ENCODE data around the gene DOCK9.

Gene DOCK9

DNA sequence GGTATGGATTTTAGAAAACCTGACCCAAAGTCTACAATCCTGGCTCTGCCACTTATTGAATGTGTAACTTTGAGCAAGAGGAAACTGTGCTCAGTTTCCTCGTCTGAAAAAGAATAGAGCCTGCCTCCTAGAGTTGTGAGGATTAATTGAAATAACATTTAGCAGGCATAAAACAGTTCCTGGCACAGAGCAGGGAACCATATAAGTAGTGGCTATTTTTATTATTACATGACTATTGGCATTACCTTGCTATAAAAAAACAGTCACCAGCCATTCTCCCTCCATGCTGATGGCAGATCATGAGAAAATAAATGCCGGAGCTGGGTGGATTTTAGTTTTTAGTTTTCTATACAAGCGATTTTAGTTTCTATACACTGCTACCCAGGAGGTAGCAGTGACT is 5.8 kb downstream of the DOCK9 start:
- no peak overlapping the region for H3K4me3 ChIP-seq (ENCODE audit: low read depth, low read length)
- DNase-seq (ENCODE audit: low read depth): no peak
- TF ChIP-seq, protein P1, sequence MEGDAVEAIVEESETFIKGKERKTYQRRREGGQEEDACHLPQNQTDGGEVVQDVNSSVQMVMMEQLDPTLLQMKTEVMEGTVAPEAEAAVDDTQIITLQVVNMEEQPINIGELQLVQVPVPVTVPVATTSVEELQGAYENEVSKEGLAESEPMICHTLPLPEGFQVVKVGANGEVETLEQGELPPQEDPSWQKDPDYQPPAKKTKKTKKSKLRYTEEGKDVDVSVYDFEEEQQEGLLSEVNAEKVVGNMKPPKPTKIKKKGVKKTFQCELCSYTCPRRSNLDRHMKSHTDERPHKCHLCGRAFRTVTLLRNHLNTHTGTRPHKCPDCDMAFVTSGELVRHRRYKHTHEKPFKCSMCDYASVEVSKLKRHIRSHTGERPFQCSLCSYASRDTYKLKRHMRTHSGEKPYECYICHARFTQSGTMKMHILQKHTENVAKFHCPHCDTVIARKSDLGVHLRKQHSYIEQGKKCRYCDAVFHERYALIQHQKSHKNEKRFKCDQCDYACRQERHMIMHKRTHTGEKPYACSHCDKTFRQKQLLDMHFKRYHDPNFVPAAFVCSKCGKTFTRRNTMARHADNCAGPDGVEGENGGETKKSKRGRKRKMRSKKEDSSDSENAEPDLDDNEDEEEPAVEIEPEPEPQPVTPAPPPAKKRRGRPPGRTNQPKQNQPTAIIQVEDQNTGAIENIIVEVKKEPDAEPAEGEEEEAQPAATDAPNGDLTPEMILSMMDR (conservative IDR thresholded peaks at IDR 0.05; ENCODE audit: low read depth, low read length): no peak

DNA sequence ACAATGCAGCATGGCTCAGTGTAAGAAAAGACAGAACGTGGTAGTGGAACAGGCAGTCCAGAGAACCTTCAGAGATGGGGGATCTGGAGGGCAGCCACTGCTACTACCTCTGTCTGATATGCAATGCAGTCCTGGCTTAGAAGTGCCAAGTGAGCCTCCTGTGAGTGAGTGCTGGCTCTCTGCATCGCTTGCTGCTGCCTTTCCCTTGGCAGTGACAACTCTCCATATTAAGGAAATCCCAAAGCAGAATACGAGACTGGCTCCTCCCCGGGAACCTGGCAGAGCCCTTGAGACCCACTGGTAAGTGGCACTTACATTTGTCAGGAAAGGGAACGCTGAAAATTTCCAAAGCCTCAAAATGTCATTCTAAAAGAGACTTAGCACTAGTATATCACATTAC is 7.5 kb downstream of the DOCK9 start:
- DNase-seq (ENCODE audit: low read depth): no peak
- TF ChIP-seq, protein P1 (conservative IDR thresholded peaks at IDR 0.05; ENCODE audit: low read depth, low read length): no peak

DNA sequence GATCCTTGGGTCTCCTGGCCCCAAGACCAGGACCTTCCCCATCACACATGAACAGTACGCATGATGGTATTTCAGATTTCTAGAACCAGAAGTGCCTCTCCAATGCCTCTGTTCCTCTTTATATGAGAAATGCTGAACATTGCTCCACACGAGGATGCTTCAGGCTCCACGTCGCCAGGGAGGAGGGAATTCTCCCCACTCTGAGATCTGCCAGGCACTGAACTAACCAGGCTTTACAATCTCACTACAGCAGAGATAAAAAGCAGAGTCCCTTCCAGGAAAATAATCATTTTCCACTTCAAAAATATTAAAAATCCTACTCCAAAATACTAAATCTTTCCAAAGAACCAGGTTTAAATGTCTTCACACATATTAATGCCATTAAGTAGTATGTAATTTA is 10.4 kb downstream of the DOCK9 start:
- TF ChIP-seq, protein P1 (conservative IDR thresholded peaks at IDR 0.05; ENCODE audit: low read depth, low read length): no peak
- DNase-seq (ENCODE audit: low read depth): no peak
- no peak overlapping the region for H3K4me3 ChIP-seq (ENCODE audit: low read depth, low read length)

More for the DNA sequence above, 7.5 kb downstream of the DOCK9 start:
- no peak overlapping the region for H3K4me3 ChIP-seq (ENCODE audit: low read depth, low read length)

DNA sequence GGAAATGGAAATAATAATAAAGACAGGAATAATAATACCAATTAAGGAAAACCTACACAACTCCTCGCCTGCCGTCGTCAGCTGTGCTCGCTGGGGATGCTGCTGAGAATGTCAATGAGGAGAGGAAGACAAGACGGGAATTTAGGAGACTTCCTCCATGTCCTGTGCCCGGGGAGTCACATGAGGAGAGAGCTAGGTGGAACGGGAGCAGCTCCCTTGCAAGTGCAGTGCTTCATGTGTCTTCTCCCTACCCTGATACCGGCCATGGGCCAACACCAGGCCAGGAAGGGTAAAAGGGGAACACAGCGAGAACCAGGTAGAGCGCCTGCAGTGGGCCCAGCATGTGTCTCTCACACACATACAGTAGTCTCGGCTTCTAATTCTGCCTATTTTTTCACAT is 11.8 kb downstream of the DOCK9 start:
- H3K4me3 ChIP-seq (ENCODE audit: low read depth, low read length): no peak overlapping the region
- TF ChIP-seq, protein P1 (conservative IDR thresholded peaks at IDR 0.05; ENCODE audit: low read depth, low read length): no peak
- DNase-seq (ENCODE audit: low read depth): no peak

DNA sequence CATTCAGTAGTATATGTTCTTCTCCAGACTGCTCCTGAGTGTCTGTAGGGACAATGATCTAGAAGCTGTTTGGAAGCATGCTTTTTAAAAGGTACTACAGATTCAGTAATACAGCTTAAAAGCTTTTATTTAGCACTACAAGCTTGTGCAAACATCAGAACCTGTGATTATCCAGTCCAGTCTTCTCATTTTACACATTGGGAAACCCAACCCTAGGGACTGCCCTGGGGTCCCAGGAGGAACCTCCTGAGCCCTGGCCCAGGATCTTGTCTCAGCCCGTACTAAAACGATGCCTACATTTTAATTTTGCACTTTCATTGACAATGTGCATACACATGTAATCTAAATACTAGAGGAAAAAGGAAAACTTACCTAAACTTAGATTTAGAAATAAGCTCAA is 12.5 kb downstream of the DOCK9 start:
- no peak overlapping the region for H3K4me3 ChIP-seq (ENCODE audit: low read depth, low read length)
- TF ChIP-seq, protein P1 (conservative IDR thresholded peaks at IDR 0.05; ENCODE audit: low read depth, low read length): no peak
- DNase-seq (ENCODE audit: low read depth): no peak

DNA sequence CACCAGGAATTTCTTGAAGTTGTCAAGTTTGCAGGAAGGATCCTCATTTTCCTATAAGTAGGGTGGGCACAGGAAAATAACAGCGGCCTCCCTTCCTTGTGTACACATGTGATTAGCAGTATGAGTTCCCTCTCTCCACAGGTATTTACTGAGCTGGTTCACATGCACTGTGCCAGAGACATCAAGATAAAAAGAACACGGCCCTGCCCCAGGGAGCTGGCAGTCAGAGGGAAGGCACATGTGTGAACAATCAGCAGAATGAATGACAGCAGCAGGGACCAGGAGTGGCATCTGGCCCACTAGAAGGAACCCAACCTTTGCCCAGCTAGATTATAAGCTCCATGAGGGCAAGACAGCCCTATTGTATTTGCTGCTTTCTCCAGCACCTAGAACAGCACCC is 13.9 kb downstream of the DOCK9 start:
- DNase-seq (ENCODE audit: low read depth): no peak
- no peak overlapping the region for H3K4me3 ChIP-seq (ENCODE audit: low read depth, low read length)
- TF ChIP-seq, protein P1 (conservative IDR thresholded peaks at IDR 0.05; ENCODE audit: low read depth, low read length): no peak

DNA sequence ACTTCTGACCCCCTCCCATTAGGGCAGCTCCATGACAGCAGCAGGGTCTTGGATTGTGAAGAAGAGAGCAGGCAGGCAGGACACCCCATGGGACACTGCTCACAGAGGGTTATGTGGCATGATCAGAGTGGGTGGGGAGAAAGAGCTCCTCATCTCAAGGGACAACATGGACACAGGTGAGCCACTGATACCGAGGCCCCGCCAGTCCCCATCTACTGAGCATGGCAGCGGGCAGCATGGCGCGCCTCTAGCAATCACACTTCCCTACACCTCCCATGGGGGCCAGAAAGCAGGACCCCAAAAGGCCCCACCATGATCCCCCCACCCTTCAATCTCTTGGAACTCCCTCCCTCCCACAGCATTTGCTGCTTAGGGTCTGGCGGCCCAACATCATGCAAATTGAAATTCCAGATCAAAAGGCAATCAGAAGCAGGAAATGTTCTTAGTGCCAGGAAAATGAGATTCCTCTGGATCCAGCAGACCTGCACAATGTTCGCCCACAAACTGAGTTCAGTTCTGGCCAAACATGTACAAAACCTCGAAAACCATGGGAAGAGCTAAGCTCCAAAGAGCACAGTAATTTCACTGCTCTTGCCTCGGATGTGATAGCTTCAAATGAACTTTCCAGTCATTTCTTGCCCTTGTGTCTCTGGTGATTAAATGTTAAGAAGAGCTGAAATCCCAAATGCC is 14.8 kb downstream of the DOCK9 start:
- no peak for DNase-seq (ENCODE audit: low read depth)
- TF ChIP-seq, protein P1 (conservative IDR thresholded peaks at IDR 0.05; ENCODE audit: low read depth, low read length): no peak
- no peak overlapping the region for H3K4me3 ChIP-seq (ENCODE audit: low read depth, low read length)
